ENCODE measurements around the gene GHR.

Gene GHR

DNA sequence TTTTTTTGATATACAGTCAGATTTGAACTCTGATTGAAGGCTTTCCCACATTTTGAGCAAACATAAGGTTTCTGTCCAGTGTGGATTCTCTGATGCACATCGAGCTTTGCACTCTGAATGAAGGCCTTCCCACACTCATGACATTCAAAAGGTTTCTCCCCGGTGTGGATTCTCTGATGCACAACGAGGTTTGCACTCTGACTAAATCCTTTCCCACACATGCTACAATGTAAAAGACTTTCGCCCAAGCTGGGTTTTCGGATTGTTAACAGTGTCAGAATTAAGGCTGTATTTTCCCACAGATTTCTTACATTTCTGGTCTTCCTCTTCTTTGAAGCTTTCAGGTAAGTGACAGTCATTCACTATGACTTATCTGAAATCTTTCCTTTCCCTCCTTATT is 44.3 kb downstream of the GHR start:
- no peak for DNase-seq

DNA sequence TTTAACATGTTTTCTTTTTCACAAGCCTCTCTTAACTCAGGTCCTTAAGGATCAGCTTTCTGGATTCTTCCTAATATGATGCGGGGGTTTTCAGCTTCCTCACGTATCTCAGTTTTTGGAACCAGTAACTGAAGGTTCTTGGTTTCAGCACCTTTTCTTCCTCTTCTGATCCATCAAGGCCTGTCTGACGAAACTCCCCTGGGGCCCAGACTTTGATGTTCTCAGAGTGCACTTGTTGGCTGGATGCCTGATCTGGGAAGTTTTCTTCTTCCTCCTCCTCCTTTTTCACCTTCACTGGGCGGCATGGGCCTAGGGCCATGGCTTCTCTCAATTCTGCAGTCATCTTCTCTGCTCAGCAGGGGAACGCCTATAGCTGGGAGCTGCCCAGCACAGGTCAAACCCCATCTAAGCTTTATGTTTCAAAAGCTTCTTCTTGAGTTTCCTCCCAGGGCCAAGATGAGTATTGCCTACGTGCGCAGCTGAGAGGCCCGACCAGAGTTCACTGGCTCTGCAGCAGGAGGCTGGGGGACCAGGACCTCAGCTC is 44.8 kb downstream of the GHR start:
- no peak for DNase-seq

DNA sequence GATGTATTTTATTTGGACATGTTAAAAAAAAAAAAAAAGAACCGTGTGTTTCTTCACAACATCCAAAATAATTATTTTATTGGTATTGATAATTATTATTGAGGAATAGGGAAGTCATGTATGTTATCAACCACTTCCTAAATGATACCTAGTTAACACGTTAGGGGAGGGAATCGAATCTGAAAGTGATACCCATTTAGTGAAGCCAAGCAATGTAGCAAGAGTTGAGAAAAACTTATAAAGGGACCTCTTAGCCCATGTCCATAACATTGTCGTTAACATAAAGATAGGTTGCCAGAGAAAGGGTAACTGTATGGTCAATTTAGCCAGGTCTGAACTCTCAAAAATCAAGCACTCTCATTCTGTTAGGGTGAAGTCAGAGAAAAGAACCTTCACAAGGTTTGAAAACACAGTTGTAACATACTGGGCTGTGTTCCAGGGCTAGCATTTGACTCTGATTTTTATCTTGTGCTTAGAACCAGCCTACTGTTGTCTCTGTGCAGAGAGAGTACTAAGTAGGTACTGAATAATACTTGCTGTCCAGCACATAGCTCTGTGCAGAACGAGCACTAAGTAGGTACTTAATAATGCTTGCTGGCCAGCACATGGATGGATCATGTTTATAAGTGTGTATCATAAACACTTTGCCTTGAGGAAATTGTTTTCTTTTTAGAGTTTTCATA is 60.4 kb downstream of the GHR start:
- DNase-seq = no peak

DNA sequence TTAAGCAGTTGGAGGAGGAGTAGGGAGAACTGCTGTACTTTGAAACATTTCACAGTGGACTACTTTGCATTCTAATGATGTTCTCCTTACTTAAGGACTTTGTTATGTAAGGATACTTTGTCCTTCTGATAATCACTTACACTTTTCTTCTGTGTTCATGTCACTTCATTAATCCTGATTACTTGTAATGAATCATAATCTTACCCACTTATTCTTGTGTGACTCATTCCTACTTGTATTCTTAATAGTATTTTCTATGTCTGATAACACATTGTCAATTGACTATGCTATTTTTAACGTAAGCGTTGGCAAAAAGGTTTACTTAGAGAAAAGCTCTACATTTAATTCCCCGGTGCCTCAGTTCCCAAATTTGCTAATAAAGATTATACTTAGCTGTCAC is 63.8 kb downstream of the GHR start:
- no peak for DNase-seq

DNA sequence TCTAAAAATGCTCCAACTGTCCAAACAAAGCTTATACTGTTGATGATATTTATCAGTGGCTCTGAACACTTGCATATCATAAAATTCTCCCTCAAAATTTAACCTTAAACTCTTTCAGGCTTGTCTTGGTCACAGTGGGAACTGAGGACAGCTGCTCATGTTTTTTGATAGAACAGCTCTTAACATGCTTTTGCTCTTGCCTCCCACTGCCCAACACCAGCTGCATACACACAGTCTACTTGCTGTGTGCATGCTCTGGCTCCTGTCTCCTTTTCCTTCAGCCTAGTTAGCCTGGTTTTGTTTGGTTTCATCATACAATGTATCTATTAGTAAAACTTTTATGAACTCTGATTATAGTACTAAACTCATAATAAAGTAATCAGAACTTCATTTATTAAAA is 64.6 kb downstream of the GHR start:
- no peak for DNase-seq

DNA sequence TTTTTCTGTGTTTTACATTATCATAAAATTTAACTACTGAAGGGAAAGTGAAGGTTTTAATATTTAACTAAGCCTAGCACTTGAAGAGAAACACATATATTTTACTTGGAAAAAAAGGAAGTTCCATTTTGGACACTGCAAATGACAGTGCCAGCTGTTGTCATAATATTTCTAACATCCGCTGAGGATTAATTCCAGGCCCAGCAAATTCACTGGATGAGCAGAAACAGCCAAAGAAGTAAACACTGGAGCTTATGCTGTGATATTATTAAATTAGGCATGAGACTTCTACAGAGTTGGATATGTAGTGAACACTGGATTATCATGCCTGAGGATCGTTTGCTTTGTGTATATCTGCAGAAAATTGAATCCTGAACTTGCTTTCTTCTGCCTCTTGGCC is 67.6 kb downstream of the GHR start:
- no peak for DNase-seq

DNA sequence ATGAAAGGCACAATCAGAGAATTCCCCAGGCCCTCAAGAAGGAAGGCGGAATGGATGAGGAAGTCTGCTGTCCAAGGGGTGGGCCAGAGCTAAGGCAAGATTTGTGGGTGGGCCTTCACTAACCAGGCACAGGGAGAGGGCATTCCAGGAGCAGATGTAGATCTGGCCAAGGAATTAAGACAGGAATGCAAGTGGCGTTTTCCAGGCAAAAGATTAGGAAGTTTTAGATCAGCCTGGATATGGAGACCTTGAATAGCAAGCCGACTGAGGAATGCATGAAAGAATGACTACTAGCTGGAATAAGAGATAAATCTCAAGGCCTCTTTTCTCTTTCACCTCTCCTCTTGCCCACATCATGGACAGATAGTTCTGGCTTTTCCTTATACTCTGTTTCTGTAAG is 68.5 kb downstream of the GHR start:
- peak; percentile 36 for DNase-seq

DNA sequence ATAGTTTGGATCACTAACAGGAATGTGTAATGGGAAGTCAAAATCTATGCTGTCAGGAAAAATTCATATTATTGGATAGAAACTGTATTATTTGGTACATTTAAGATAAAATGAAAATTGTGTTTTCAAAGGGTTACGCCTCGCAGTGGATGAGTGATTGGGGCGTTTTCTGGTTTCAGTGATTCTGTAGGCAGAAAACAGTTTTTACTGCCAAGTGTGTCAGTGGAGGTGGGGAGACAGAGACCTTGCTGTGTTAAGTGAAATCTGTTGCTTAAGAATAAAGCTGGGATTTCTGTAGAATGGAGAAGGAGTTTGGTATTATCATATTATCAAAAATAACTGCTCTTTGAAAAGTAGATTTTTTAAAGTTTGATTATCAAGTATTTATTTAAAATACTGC is 69.7 kb downstream of the GHR start:
- DNase-seq = no peak

DNA sequence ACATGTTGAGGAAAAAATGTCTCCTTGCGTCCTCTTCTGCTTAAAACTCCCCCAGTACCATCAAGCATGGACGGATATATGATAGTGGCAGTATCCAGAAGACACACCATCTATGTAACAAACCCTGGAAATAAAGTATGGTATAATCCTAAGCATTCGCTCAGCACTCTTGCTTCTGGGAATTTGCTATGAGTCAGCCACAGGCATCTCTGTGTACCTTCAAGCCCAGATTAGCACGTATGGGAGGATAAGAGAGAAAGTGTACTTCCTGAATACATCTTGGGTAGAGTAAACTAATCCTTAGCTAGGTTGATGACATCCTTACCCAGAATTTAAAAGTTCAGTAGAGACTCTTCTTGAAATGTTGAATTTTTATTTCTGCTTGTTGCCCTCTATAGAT is 71.2 kb downstream of the GHR start:
- DNase-seq = peak; percentile 24

DNA sequence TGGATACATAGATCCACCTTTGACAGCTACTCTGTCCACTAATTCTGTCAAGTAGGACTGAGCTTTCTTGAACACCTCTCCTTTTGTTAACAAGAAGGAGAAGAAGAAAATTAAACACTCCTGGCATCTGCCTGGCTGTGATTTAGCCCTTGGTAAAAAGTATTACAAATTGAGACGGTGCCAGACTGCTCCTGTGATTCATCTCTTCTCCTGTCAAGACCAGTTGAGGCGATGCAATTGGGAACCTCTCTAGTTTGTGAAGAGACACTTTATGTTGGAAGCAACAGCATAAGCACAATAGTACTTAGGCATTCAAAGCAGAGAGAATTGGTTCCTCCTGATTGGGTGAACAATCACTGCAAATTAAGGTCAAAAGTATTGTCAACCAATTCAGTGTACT is 72.7 kb downstream of the GHR start:
- DNase-seq = peak; percentile 44

DNA sequence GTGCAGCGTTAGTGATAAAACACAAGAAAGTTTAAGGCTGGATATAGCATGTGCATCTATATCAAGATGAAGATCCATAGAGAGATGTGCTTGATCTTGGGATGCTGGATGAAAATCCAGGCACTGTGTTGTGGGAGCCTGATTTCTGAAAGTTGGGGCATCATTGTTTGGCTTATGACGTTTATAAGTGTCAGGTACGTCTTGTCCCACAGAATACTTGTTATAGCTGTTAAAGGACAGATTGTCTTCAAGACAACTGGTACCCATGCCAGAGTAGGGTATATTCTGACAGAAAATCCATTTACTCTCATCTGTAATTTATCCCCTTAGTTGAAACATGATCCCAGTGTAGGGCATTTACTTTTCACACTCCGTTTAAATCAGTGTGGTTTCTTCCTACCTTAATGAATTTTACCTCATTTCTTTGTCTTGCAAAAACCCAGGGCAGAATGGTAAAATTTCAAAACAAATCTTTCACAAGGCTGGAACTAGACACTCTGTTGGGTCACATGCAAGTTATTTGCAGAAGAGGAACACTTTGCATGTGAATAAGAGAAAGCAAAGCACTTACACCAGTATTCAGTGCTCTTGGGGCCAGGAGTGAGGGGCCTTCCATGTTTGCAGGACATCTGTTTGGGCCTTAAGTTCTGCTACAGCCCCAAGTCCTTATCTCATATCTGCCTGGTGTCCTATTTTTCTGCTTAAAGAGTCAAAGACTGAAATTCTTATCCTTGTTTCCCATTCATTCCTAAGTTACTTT is 73.3 kb downstream of the GHR start:
- no peak for DNase-seq

DNA sequence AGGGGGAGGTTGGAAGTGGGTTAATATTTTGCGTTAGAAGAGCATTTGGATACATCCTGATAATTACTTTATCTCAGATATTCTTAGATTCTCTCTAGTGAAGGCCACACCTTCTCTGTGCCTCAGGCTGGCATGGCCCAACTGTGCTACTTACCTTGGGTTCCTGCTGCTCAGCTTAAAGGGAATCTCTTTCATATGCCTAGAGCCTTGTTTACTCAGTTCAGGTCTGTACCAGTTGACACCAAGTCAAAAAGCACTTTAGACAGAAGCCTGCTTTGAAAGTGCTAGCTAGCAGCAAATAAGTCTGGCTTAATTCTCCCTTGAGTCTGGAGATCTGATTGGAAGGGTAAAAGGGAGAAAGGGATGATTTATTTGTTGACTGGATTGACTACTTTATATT is 74.8 kb downstream of the GHR start:
- DNase-seq = no peak

DNA sequence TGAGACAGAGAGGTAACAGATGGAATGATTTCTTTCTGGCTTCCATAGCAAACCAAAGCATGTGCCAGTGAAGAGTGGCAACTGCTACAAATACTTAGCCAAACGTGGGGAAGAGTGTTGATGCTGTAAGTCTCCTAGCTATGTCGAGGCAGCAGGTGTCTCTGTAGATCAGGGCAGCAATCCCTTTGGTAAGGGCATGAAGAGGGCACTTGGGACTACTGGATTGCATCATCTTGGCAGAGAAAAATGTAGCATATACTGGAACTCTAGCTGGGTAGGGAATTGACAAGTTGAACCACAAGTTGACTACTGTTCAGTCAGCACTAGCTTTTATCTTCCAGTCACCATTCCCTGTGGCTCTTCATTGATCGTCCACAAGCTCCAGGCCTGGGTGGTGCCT is 75.8 kb downstream of the GHR start:
- no peak for DNase-seq

DNA sequence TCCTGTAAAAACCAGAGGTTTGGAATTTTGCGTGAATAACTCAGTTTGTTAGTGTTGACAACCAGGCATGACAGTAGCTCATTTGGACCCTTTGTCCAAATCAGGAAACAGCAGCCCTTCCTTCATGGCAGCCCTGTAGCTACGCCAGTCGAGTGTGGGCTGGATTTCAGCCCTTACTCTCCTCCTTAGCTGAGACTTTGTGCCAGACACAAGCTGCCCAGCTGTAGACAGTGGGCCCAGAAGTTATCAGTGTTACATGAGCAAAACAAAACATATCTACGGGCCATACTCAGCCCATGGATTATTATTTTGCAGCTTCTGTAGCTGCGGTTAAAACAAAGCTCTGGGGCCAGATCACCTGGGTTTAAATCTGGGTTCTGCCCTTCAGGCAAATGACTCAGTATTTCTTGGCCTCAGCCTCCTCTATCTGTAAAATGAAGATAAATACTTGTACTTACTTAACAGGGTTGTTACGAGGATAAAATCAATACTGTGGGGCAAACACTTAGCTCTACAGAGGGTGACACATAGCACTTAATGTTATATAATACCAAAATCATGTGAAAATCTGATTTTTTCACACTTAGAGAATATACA is 76.9 kb downstream of the GHR start:
- DNase-seq = no peak

DNA sequence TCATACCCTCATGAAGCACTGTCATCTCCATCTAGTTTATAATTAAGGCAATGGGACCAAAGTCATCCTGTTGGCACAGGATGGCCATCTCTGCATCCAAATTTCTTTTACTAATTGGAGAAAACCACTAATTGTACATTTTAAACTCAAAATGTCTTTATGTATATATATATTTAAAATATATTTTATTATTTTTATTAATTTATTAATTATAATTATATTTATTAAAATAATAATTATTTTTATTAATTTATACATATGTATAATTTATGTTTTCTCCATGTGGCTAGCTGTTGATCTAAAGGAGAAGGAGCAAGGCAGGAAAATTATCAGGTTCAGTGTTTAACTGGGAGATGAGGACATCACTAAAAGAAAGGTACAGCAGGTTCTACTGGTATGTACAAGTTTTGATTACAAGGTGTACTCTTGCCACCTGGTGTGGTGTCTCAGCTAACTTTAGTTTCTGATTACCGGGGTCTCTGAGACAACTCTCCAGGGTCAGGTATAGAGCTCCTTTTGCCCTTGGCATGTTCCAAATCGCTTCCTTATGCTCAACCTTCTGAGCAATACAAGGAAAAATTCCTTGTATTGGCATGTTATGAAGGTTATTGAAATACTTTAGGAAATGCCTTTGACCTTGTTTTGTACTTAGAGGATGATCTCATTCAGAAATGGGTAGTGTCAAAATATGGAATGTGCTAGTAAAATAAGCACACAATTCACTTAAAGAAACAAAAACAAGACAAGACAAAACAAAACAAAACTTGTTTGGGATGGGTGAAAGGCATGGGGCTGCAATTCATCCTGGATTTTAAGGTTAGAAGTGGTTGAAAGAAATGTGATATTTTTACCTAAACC is 79.6 kb downstream of the GHR start:
- DNase-seq = no peak

DNA sequence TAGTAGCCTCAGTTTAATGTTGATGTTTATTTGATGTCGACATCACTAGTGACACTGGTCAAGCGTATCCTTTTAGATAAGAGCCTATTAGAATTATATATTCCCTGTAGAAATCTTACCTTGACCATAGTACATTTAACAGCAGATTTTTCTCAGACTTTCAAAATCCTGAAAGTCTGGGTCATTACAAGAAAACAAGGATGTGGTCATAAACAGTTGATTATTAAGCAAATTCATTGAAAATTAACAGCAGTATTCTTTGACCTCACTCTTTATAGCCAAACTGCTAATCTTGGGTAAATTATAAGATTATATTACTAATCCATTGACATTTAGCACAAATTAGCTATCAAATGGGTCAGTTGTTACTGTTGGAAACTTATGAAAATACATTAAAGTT is 83.4 kb downstream of the GHR start:
- DNase-seq = no peak

DNA sequence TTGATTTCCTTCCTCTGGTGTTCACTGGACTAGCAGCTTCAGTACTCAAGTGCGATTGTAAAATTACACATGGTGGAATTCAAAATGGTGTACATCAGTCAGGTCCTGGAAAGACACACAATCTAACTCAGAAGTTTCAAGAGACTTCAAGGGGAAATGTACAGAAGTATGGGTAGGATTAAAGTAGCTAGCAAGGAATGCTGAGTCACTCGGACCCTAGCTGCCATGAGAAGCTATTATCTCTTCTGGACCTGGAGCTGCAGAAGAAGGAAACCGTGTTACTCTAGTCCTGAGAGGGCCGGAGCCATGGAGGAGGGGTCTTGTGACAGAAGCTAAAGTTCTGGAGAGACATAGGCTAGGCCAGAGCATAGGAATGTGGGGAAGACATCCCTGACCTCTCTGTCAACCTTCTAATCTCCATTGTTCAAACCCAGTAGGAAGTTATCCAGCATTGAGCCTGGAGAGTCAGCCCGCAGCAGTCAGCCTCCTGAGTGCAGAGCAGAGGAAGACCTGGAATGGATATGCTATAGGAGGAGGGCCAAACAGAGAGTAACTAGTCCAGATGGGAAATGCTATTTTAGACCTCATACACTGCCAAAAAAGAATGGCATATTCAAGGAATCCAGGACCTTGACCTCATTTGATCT is 84.3 kb downstream of the GHR start:
- no peak for DNase-seq

DNA sequence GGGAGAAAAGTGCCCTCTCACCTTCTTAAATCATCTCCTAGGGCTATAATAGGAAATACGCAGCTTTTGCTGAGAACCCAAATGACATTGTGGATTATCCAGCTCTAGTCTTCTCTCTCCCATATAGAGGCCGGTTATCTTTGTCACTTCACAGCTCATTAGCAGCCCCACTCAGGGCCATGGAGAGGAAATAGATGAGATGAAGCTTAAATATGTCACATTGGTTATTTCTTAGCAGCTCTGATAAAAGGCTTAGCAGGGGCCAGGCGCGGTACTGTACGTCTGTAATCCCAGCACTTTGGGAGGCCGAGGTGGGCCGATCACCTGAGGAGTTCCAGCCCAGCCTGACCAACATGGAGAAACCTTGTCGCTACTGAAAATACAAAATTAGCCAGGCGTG is 90.0 kb downstream of the GHR start:
- DNase-seq = no peak

DNA sequence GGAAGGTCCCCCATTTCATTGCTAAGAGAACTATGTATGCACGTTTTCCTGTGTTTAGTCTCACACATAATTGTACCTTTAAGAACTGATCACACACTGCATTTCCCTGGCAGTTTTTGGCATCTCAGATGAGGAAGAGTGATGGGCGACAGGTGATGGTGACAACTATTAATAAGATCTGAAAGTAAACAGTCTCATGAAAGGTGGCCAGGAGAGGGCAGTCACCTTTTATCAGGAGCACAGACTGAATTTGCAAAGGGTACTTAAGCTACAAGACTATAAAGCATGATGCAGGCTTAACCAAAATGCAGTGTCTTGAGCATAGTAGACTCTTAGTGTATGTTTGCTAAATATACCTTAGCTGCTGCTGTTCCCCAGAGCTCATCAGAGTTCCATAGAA is 91.5 kb downstream of the GHR start:
- DNase-seq = no peak

DNA sequence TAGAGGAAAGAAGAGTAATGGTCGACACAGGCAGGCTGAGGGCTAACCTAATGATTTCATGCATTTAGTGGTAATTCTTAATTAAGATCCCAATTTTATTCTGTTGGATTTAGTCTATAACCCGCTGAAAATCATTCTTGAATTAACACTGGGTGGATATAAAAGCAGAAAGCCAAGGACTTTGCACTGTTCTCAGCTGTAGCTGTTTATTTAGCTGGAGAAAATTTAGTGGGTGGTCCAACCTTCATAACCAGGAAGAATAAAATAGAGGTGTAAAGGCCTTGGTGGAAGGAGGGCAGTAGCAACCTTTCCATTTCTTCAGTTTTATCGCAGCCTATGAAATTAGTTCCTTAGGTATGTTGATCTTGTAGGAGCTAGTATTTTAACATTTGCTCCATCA is 92.3 kb downstream of the GHR start:
- DNase-seq = no peak

DNA sequence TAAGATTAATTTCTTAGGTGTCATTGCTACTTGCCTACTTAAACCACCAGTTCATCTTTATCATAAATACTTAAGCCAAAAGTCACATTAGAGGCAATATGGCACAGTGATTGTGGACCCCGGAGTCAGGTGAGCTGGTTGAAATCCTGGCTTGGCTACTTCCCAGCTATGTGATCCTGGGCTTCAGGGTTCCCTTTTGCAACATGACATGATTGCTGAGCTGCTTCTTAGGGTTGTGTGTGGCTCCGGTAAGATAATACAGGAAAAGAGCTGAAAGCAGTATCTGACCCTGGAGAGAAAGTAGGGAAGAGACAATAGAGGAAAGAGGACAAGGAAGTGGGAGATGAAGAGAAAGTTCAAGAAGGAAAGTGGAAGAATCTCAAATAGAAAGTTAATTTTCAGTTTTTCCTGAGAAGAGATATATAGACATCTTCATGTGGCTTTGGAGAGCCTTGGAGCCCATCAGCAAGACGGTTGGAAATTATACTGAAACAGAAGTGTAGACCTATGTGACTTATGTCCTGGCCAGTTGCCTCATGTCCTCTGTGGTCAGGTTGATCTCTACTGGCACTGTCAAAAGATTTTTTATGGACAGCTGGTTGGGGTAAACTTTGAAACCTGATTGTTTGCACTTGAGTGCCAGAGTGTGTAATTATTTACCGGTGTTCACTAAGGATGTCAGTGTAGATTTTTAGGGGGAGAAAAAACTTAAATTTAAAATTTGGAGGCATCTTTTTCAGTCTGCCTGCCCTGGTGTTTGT is 93.2 kb downstream of the GHR start:
- DNase-seq = no peak

DNA sequence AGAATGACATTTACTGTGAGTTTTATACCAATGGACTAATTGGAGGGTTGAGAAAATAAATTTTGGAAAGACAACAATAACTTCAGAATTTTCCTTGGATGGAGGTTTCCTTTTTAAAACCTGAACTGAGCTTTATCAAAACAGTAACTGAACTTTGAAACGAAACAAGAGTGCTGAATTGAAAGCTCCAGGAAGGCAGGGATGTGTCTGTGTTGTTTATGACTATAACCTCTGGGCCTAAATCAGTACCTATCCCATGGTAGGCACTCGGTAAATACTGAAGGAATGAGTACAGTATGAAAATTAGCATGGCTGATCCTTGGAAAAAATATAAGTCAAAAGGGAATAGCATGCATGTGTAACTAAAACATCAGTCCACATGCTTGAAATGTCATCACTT is 93.9 kb downstream of the GHR start:
- DNase-seq = no peak
